ENCODE measurements around the gene MFRP.

DNA sequence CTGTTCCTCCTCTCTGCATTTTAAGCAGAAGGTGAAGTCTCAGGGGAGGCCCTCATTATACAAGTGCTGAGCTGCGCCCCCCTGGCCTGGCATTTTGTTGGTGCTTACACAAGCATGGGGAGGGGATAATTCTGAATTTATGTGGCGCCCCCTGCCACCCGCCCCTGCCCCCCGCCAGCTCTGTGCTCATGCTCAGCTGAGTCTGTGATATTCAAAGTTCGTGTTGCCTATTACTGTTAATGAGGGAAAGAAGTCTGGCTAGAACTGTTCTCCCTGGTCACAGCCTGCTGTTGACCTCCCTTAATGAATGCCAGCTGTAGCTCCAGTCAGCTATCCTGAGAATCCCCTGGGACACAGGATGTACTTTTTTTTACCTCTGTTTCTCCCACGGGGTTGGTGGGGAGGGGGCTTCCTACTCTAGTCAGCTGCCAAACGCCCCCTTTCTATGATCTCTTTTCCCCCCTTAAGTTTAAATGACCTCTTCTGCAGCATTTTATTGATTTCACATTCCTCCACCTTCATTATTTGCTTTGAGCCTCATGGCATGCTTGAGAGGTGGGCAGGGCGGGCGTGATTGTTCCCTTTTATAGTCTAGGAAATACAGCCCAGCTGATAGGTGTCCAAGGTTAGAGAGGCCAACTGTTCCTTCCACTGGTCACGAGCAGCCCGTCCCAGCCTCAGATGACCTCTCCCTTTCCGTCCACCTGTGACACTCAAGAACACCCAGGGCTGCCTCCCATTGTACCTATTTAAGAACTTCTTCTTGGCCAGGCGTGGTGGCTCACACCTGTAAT, 22.8 kb upstream of the MFRP start:
- TF ChIP-seq, protein P1, sequence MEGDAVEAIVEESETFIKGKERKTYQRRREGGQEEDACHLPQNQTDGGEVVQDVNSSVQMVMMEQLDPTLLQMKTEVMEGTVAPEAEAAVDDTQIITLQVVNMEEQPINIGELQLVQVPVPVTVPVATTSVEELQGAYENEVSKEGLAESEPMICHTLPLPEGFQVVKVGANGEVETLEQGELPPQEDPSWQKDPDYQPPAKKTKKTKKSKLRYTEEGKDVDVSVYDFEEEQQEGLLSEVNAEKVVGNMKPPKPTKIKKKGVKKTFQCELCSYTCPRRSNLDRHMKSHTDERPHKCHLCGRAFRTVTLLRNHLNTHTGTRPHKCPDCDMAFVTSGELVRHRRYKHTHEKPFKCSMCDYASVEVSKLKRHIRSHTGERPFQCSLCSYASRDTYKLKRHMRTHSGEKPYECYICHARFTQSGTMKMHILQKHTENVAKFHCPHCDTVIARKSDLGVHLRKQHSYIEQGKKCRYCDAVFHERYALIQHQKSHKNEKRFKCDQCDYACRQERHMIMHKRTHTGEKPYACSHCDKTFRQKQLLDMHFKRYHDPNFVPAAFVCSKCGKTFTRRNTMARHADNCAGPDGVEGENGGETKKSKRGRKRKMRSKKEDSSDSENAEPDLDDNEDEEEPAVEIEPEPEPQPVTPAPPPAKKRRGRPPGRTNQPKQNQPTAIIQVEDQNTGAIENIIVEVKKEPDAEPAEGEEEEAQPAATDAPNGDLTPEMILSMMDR (IDR thresholded peaks at IDR 0.05; ENCODE audit: insufficient read depth, low read length, poor library complexity, severe bottlenecking), result no peak
- no peak for TF ChIP-seq EZH2phosphoT487 (conservative IDR thresholded peaks at IDR 0.05; ENCODE audit: low read length)
